Right lung (tissue), 10 donors: ENCODE results near the gene LYZL1. TPM values are rescaled to one million over a fixed set of nuclear protein-coding genes. Genes with fewer than 3 reads are reported as not detected.
"Not testable (repeated sequence)": the region's sequence is repeated elsewhere in the genome, so short reads cannot be mapped to it uniquely, and the experiment has no call there.

Experiments used
- DNase-seq, 2 donors: peaks; one replicate each; pipeline ENCODE4 v3.0.0-alpha.2; 2013
- long read RNA-seq, 8 donors: transcript quantifications; one replicate each; lab custom pipeline, GENCODE V29; 2026
- polyA plus RNA-seq, 5 donors: library from polyadenylated mRNA; unstranded; fragments of 120-200 nt; gene quantifications; one replicate each; pipeline versions ENCODE4 v1.2.1 to v1.2.3, GENCODE V29; 2013; ENCODE audit warnings: inconsistent platforms in 1 of 5, low replicate concordance in 1 of 5; ENCODE audit not compliant: insufficient read length in 5 of 5, insufficient read depth in 1 of 5

Gene LYZL1
- not detected for polyA plus RNA-seq
- long read RNA-seq, donor 1: 0 reads
- long read RNA-seq, donor 2: 0 reads
- long read RNA-seq, donor 3: 0 reads
- long read RNA-seq, donor 4: 0 reads
- long read RNA-seq, donor 5: 0 reads
- long read RNA-seq, donor 6: 0 reads
- long read RNA-seq, donor 7: 0 reads
- long read RNA-seq, donor 8: 0 reads

GRCh38 chr10:29288906-29289305, at the start of gene LYZL1:
LYZL1 (plus strand) TSS chr10:29289070; CDS start chr10:29291868, 2,798 bp downstream.
- DNase-seq: not testable (repeated sequence)

DNA sequence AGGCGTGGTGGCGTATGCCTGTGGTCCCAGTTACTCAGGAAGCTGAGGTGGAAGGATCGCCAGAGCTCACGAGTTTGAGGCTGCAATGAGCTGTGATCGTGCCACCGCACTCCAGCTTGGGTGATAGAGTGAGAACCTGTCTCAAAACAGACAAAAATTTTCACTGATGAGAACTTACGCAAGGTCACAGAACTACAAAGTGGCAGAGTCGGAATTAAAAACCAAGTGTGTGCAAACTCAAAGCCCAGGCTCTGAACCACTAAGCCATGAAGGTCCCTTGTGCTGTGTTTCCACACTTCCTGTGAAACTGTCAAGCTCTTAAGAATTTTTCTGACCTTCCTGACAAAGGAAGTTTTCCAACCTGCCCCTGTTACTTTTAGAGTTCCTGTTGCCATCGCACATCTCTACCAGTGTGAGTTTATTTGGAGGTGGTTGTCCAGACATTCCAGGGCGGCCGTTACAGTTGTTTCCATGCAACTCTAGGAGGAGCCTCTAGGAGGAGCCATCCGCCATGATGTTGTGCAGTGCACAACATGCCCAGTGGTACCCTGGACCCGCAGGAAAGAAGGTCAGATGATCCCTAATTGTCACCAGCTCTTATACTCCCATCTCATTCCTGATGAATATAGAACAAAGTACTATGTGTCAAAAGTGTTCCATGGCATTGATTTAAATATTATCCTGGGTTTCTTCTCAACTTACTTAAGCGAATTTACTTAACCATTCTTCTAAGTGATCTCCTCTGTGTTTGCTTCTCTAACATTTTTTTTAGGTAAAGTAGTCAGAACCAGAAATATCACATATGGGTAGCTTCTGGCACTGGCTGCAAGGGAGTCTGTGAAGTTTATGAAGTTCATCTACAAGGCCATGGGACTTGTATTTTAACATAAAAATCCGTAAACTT, 49.0 kb upstream of the LYZL1 start:
- no peak for DNase-seq

GRCh38 chr10:29240986-29241660, 47.7 kb upstream of the LYZL1 start:
- peak; percentile 56 to 68 for DNase-seq

- DNase-seq: no peak
Observed at GRCh38 chr10:29241925-29242324, 46.9 kb upstream of the LYZL1 start.

DNA sequence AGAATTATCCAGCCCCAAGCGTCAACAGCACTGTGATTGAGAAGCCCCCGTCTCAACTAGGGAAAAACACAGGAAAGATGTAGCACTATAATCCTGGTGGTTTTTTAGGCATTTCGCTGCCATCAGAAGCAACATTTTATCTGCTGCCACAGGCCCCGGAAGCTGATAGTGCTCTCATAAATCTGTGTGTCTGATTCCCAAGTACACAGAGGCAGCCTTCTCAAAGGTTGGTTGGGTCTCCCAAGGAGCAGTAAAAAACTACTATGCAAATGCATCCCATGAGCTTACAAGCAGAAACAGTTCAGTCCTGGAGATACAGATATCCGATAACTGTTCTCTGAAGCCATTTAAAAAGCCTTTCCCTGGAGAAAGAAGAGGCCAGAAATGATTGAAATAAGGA, 45.8 kb upstream of the LYZL1 start:
- DNase-seq: no peak

- no peak for DNase-seq
Observed at GRCh38 chr10:29243750-29244149, 45.1 kb upstream of the LYZL1 start.

GRCh38 chr10:29244978-29245377, 43.9 kb upstream of the LYZL1 start:
- DNase-seq: no peak

GRCh38 chr10:29245476-29245875, 43.4 kb upstream of the LYZL1 start:
- no peak for DNase-seq

DNA sequence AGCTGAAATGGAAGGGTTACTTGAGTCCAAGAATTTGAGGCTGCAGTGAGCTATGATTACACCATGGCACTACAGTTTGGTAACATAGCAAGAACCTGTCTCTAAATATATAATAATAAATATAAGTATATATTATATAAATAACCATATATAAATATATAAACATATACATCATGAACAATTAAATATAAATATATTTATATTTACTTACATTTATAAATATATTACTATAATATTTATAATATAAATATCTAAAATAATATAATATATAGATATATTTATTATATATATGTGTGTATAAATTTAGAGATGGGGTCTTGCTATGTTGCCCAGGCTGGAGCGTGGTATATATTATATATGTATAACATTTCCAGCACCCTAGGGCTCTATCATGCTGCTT, 42.4 kb upstream of the LYZL1 start:
- no peak for DNase-seq

- DNase-seq: no peak
Observed at GRCh38 chr10:29248158-29248557, 40.7 kb upstream of the LYZL1 start.

DNA sequence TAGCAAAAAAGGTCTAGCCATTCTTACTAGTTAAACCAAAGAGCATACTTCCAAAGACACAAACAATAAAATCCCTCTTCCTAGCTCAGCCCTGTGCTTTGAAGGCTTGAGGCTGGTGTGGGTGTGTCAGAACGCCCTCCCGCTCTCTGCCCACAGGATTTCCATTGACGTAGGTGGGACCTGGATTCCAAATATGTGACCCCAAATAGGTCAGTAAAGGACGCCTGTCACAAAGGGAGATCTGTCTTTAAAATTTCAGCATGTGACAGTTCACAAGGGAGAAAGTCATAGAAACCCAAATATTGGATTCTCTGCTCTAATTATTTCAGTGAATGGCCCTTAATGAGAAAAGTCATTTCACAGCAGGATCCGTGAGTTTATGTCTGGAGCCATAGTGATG, 39.9 kb upstream of the LYZL1 start:
- no peak for DNase-seq

- no peak for DNase-seq
Observed at GRCh38 chr10:29250066-29250465, 38.8 kb upstream of the LYZL1 start.

DNA sequence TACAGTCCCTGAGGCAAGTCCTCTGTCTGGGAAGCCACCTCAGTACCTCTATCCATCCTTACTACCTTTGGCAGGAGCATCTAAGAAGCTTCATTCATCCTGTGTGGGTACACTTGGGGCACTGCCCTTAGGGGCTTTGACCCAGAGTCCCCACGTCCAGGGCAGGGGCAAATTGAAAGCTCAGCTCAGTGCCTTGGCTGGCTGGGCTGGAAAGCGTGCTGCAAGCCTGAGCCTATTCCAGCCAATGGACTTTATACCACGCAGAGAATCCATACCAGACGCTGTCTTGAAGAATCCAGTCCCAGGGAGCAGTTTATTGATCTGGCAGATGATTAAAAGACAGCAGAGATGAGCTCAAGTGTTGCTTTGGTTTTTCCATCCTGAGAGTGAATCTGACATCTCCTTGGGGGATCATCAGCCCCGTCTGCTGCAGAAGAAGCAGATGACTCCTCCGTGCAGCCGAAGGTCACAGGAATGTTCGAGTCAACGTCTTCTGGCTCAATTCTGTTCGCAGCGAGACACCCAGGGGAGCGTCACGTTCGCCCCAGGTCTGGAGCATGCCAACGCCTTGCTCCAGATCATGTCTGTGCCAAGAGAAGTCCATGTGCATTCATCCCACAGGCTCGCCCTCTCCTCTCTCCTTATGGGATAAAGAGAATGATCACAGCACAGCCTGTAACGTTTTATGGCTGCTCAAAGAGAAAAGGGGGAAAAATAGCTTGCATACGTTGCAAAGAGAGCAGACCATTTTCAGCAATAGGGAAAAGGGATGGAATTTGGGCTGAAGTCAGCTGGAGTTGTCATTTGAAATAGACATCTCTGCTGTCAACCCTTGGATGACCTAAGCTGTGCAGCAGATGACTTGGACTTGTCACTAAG, 35.8 kb upstream of the LYZL1 start:
- no peak for DNase-seq

DNA sequence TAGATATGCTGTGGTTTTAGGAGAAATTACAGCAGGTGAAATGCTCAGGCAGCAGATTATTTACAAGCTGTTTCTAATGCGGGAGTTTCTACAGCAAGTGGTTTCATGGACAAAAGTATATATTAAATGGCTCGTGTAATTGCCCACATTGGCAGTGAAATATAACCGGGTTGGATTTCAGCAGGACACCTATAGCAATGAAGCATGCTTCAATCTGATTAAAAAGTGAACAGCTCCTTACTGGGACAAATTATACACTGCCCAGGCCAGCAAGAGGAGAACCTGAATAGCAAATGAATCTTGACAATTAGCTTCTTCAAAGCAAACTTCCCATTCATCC, 35.2 kb upstream of the LYZL1 start:
- DNase-seq: no peak

DNA sequence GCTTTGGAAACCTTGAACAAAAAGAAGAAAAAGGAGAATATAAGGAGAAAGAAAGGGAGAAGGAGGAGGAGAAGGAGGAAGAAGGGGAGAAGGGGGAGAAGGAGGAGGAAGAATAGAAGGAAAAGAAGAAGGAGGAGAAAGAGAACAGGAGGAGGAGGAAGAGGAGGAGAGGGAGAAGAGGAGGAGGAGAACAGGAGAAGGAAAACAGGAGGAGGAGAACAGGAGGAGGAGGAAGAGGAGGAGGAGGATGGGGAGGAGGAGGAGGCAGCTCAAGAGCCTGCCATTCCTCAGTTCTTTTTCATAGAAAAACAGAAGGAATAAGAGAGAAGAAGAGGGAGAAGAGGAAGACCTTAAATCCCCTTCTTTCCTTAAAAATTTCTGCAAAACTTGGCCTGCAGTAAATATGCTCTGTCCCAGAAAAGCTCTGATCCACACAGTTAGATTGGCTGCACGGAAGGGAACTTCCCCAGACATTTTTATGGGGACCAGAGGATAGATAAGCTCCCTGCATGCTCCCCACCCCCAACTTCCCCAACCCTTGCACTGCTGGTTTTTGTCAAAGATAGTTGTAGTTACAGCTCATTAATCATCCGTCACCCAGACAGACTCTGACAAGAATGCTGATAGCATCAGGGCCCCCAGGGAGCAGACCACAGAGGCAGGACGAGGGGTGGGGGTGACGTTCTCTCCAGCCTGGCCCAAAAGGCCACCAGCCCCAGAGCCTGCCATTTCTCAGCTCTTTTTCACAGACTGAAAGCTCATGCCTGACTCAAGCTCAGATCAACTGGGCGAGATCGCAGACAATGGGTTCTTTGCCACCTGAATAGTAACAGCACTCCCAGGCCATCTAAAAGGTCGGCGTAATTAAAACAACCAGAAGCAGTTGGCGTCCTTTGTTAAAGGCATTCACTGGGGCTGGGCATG, 34.5 kb upstream of the LYZL1 start:
- peak; percentile 54 to 64 for DNase-seq

GRCh38 chr10:29255104-29255503, 33.8 kb upstream of the LYZL1 start:
- DNase-seq: no peak

GRCh38 chr10:29256019-29256418, 32.9 kb upstream of the LYZL1 start:
- DNase-seq: no peak

DNA sequence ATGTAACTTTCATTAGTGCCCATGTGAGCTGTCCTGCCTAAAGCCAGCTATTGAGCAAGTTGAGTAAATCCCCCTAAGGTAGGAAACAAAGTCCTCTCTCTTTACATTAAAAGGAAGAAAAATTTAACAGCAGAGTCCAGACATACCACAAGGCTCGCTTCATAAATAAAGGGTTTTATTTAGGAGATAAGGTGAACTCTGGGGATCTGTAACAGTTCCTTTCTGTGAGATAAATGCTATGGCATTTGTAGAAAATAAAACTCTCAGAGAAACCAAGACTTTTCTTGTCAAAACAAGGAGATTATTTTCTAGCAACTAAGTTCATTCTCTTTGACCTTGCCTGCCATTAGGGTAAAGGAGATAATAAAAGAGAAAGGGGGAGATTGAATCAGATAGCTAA, 32.3 kb upstream of the LYZL1 start:
- DNase-seq: no peak

DNA sequence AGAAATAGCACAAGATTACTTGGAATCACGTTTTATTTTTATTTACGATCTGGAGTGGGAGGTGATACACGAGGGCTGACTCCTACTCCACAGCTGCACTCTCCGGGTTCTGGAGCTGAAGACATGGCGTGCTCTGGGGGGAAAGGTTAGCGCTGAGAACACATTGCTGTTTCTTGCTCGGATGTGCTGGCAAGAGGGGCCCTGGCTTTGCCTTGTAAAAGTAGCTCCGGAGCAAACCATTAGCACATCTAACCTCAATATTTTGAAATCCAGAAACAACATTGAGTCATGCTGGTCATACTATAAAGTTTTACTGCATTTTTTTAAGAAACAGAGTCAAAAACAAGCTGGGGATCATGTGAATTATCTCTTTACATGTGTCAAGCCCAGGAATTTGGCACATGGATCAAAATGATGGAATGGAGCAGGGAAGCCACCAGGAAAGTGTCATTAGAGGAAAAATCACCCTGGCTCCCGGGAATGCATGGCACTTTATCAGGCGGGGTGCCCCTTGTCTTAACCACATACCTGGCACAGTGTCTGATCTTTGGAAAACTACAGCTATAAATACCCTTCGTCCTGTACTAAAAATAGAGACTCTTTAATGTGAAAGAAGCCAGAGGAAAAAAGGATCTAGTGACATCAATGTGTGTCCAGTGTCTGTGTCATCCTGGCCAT, 31.6 kb upstream of the LYZL1 start:
- DNase-seq: peak; percentile 53 to 64

DNA sequence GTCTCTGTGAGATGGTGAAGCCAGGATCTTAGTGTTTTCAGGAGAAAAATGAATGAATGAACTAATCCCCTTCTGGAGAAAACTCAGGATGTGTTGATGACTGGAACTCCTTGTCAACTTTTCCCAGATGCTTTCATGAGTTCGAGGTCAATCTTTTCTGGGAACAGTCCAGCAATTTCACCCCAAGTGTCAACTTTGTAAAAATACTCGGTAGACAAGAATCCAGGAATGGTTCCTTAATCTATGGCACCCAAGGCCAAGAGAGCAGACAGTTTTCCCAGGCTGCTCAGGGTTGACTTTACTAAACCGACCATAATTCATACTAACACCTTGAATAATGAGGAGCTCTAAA, 31.1 kb upstream of the LYZL1 start:
- no peak for DNase-seq
